ENCODE measurements around the gene SLC9B1.
"Not testable (repeated sequence)": the region's sequence is repeated elsewhere in the genome, so short reads cannot be mapped to it uniquely, and the experiment has no call there.

The SLC9B1 gene

GRCh38 chr4:102897610-102898009 is 121.9 kb downstream of the SLC9B1 start:
- DNase-seq; intact Hi-C loops (cut with DNase I): not testable (repeated sequence)

- DNase-seq; intact Hi-C loops (cut with DNase I): not testable (repeated sequence)
Observed at GRCh38 chr4:102896547-102896946, 123.0 kb downstream of the SLC9B1 start.

- not testable (repeated sequence) for DNase-seq
Observed at GRCh38 chr4:102889866-102890265, 129.6 kb downstream of the SLC9B1 start.

DNA sequence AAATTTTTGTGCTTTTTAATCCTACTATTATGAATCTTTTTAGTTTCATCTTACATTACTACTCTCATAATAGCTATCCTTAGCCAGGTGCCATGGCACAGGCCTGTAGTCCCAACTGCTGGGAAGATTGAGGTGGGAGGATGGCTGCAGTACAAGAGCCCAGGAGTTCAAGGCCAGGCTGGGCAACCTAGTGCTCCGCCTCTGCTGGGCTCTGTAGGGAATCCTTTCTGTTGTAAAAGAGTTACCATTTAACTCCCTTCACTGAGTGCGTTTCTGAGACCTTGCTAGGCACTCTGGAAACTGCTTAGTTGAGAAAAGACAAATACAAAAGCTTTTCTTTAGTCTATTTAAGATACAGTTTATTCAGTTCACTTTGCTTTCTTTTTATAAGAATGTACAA is 130.9 kb downstream of the SLC9B1 start:
- intact Hi-C loops (cut with DNase I); DNase-seq: not testable (repeated sequence)

More at GRCh38 chr4:102889866-102890265, 129.6 kb downstream of the SLC9B1 start:
- intact Hi-C loops (cut with DNase I): not testable (repeated sequence)

DNA sequence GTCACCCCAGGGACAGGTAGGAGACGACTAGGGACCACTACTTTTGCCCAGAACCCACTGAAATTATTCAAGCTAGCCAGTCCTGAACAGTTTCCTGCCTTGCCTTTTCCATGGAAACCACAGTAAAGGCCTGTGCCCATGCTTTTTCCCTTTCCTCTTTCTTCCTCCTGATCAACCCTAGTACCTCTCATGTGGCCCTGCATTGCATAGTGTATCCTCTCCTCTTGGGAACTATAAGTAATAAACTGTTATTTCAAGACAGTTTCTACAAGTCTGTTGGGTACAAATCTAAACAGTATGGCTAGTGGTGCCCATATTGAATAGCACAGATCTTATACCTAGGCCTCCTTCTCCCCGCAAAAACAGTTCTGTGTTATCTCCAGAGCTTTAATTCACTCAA is 136.2 kb downstream of the SLC9B1 start:
- intact Hi-C loops (cut with DNase I): no loop called here
- no peak for DNase-seq

- intact Hi-C loops (cut with DNase I): no loop called here
- no peak for DNase-seq
Observed at GRCh38 chr4:102881343-102881742, 138.2 kb downstream of the SLC9B1 start.

- intact Hi-C loops (cut with DNase I): loop anchor here (10.0 kb wide), 1 partner anchor 126 kb away; no protein-coding TSS in a partner anchor
Observed at GRCh38 chr4:102878901-102879300, 140.6 kb downstream of the SLC9B1 start.

GRCh38 chr4:102878349-102878748 is 141.2 kb downstream of the SLC9B1 start:
- intact Hi-C loops (cut with DNase I): loop anchor here (10.0 kb wide), 1 partner anchor 126 kb away; no protein-coding TSS in a partner anchor
- peak in 6 of 42 donors; percentile 4 to 46 (median 16) for DNase-seq

More at GRCh38 chr4:102878901-102879300, 140.6 kb downstream of the SLC9B1 start:
- DNase-seq: no peak

GRCh38 chr4:102877477-102878106 is 141.9 kb downstream of the SLC9B1 start:
- DNase-seq: not testable (repeated sequence)
- intact Hi-C loops (cut with DNase I): loop anchor here (10.0 kb wide), 1 partner anchor 127 kb away; no protein-coding TSS in a partner anchor

DNA sequence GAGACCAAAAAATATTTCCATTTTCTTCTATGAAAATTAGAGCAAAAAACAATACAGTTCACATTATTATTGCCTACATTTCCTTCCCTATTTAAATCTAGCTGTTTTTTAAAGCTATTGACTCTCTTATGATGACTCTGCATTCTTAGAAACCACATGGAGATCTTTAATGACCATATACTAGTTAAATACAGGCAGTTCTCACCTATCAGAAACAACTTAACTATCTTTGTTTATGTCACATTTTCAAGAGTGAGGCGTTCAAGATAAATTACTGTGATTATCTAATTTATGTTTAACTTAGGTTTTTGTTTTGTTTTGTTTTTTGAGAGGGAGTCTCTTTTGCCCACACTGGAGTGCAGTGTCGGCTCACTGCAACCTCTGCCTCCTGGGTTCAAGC is 147.7 kb downstream of the SLC9B1 start:
- intact Hi-C loops (cut with DNase I): loop anchor here (10.0 kb wide), 1 partner anchor 133 kb away; no protein-coding TSS in a partner anchor
- no peak for DNase-seq

DNA sequence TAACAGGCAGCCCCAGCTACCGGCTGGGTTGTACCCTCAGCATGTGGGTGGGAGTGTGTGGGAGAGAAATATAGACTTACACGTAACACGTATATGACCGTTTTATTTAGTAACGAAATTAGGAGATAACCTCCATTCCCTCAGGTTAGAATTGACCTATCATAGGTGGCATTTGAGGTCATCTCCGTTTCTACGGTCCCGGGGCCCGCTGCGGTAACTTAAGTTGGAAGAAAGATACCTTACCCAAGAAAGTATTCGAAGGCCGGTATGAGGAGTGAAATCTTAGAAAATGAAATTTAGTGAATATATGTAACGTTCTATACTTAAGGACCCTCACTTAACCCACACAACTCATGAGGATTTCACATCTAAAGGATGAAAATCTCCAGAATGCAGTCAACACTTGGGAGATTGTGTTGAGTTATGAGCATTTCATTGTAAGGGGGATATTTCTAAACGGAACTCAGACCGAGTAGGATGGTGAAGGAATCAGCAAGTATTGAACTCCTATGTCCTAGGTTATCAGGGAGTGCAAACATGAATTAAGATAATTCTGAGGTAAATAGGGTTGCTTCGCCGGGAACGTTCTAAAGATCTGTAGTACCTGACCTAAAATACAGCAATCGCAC is 149.8 kb downstream of the SLC9B1 start:
- peak in 9 of 42 donors; percentile 4 to 42 (median 15) for DNase-seq
- intact Hi-C loops (cut with DNase I): loop anchor here (2.0 to 10.0 kb wide), 2 partner anchors 43 to 135 kb away; partner anchors contain the start of gene UBE2D3

GRCh38 chr4:102868781-102869568 is 150.5 kb downstream of the SLC9B1 start, which contains the start of gene CISD2:
Gene CISD2, plus strand, starts transcription at chr4:102868992. Its CDS starts 93 bp downstream, at chr4:102869085.
- DNase-seq: peak; percentile 79 to 97 (median 94)
- intact Hi-C loops (cut with DNase I): loop anchor here (2.0 kb wide), 1 partner anchor 42 kb away; the partner anchor contains the start of gene UBE2D3

- DNase-seq: peak in 12 of 42 donors; percentile 2 to 35 (median 16)
Observed at GRCh38 chr4:102868153-102868780, 151.2 kb downstream of the SLC9B1 start.

DNA sequence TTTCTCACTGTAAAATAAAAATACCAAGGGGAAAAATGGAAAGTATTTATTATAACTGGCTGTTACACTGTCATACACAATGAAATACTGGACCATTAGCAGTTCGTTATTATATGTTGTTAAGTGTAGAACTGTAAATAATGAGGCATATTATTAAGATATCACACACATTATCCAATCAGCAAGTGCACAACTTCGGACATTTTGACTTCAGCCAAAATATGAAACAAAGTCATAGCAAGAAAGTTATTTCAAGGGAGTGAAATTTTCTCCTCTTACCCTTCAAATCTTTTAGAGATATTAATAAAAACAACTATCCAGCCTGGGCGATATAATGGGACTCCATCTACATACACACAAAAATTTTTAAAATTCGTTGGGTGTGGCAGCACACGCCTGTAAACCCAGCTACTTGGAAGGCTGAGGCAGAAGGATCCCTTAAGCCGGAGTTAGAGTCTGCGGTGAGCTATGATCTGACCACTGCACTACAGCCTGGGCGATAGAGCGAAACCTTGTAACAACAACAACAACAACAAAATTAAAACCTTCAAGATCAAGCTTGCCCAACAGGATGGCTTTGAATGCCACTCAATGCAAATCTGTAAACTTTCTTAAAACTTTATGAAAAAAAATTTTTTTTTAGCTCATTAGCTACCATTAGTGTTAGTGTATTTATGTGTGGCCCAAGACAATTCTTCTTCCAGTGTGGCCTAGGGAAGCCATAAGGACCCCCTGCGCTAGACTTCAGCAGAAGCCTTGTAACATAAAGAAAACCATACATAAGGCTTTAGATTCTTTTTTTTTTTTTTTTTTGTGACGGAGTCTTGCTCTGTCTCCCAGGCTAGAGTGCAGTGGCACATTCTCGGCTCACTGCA is 152.0 kb downstream of the SLC9B1 start:
- intact Hi-C loops (cut with DNase I): loop anchor here (2.0 kb wide), 1 partner anchor 41 kb away; the partner anchor contains the start of gene UBE2D3
- no peak for DNase-seq

More at GRCh38 chr4:102868153-102868780, 151.2 kb downstream of the SLC9B1 start:
- intact Hi-C loops (cut with DNase I): loop anchor here (2.0 kb wide), 1 partner anchor 41 kb away; the partner anchor contains the start of gene UBE2D3

DNA sequence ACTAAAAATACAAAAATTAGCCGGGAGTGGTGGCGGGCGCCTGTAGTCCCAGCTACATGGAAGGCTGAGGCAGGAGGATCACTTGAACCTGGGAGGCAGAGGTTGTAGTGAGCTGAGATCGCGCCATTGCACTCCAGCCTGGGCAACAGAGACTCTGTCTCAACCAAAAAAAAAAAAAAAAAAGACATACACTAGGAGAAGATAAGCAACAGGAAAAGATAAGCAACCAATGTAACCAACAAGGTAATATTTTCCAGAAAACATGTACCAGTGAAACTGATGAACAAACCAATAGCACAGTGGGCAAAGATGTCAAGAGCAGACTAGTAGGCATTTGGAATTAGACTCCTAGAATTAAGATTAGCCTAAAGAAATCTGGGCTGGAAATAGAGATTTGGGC is 154.2 kb downstream of the SLC9B1 start:
- DNase-seq; intact Hi-C loops (cut with DNase I): not testable (repeated sequence)

- no peak for DNase-seq
- intact Hi-C loops (cut with DNase I): no loop called here
Observed at GRCh38 chr4:102862747-102863146, 156.8 kb downstream of the SLC9B1 start.

DNA sequence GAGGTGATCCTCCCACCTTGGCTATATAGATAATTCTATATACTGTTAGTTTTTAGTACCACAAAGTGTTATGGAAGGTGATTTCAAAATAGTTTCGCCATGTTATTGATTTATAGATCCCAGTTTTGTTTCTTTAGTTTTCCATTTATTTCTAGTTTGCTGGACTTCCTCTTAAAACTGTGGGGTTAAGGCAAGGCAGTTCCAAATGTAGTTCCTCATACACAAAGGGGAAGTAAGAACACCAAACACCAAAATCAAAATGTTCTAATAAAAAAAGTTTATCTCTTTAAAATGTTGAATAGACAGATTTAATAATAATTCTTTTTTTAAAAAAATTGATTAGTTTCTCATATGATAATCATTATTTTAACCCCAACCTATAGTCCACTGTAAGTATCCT is 157.5 kb downstream of the SLC9B1 start:
- intact Hi-C loops (cut with DNase I): no loop called here
- no peak for DNase-seq
